ENCODE measurements around the gene SPTLC2. TPM values are rescaled to one million over a fixed set of nuclear protein-coding genes. Genes with fewer than 3 reads are reported as not detected.
A peak's percentile ranks its signal among the peaks of the same experiment; 100 is the strongest.
"Not testable (repeated sequence)": the region's sequence is repeated elsewhere in the genome, so short reads cannot be mapped to it uniquely, and the experiment has no call there.

Gene SPTLC2
- total and polyA plus RNA-seq, 5 donors: 4.8 to 15.8 (median 11.8) TPM

- DNase-seq (no peak), ATAC-seq (no peak)
- H3K9me3 ChIP-seq (ENCODE audit: control insufficient read depth, low read length): no peaks in the 10 kb centered on the region
- peaks cover 5% of the 10 kb centered on the region for H3K4me1 ChIP-seq (ENCODE audit: control insufficient read depth, insufficient read depth, low read length)
- intact Hi-C loops (cut with DNase I): no loop called here
- H3K4me3 ChIP-seq (ENCODE audit: low read length): no peak overlapping the region
- H3K27me3 ChIP-seq (ENCODE audit: control insufficient read depth, insufficient read depth): no peaks in the 10 kb centered on the region
- no peak overlapping the region for H3K27ac ChIP-seq (ENCODE audit: low read length)
- 48% methylated on average over 3 of the region's 3 CpGs for WGBS
Measured at GRCh38 chr14:77605392-77605972, 11.0 kb downstream of the SPTLC2 start.

- no peak overlapping the region for H3K27ac ChIP-seq (ENCODE audit: low read length)
- peak; percentile 38 to 72 for ATAC-seq
- DNase-seq: peak in 2 of 3 donors; percentile 35 to 69
- no peaks in the 10 kb centered on the region for H3K9me3 ChIP-seq (ENCODE audit: control insufficient read depth, low read length)
- no peak overlapping the region for H3K4me3 ChIP-seq (ENCODE audit: low read length)
- peaks cover 5% of the 10 kb centered on the region for H3K4me1 ChIP-seq (ENCODE audit: control insufficient read depth, insufficient read depth, low read length)
- intact Hi-C loops (cut with DNase I): no loop called here
- H3K27me3 ChIP-seq (ENCODE audit: control insufficient read depth, insufficient read depth): no peaks in the 10 kb centered on the region
- WGBS: 35% methylated on average over 8 of the region's 8 CpGs
Measured at GRCh38 chr14:77603654-77604255, 12.7 kb downstream of the SPTLC2 start.

- H3K27me3 ChIP-seq (ENCODE audit: control insufficient read depth, insufficient read depth): no peaks in the 10 kb centered on the region
- intact Hi-C loops (cut with DNase I): no loop called here
- H3K27ac ChIP-seq (ENCODE audit: low read length): no peak overlapping the region
- no peaks in the 10 kb centered on the region for H3K9me3 ChIP-seq (ENCODE audit: control insufficient read depth, low read length)
- ATAC-seq: no peak
- no peak overlapping the region for H3K4me3 ChIP-seq (ENCODE audit: low read length)
- no peak for DNase-seq
- H3K4me1 ChIP-seq (ENCODE audit: control insufficient read depth, insufficient read depth, low read length): peaks cover 5% of the 10 kb centered on the region
- WGBS: 59% methylated on average over 1 of the region's 1 CpG
Measured at GRCh38 chr14:77603031-77603430, 13.4 kb downstream of the SPTLC2 start.

DNA sequence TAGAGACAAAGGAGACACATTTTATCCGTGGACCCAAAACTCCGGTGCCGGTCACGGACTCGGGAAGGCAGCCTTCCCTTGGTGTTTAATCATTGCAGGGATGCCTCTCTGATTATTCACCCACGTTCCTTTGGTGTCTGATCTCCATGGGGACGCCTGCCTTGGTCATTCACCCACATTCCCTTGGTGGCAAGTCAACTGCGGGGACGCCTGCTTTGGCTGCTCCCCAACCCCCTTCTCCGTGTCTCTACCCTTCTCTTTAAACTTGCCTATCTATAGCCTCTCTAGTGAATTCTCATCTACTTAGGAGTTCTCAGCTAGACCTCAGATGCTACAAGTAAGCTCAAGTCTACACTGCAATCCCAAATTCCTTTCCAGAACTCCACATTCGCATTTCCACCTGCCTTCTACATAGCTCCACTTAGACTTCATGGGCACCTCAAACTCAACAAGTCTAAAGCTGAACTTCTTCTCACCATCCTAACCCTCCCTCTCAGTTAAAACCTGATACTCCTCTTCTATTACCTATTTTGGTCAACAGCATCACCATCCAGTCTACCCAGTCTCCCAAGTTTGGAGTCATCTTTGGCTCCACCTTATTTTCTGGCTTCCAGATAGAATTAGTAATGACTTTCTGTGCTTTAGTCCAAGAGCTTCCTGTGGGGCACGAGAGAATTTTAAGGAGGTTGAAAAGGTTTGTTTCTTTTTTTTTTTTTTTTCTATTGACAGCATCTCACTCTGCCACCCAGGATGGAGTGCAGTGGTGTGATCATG lies 14.4 kb downstream of the SPTLC2 start:
- Histone ChIP-seq H3K9me3 (ENCODE audit: control insufficient read depth, low read length) (no peaks in the 10 kb centered on the region), H3K4me3 (ENCODE audit: low read length) (no peak overlapping the region), H3K27me3 (ENCODE audit: control insufficient read depth, insufficient read depth) (no peaks in the 10 kb centered on the region), H3K27ac (ENCODE audit: low read length) (no peak overlapping the region), H3K4me1 (ENCODE audit: control insufficient read depth, insufficient read depth, low read length) (peaks cover 2% of the 10 kb centered on the region)
- WGBS: 94% methylated on average over 12 of the region's 12 CpGs
- intact Hi-C loops (cut with DNase I): no loop called here
- DNase-seq (no peak), ATAC-seq (no peak)

GRCh38 chr14:77599889-77600288 lies 16.5 kb downstream of the SPTLC2 start:
- 30% methylated on average over 3 of the region's 3 CpGs for WGBS
- Histone ChIP-seq H3K27me3 (ENCODE audit: control insufficient read depth, insufficient read depth) (no peaks in the 10 kb centered on the region), H3K27ac (ENCODE audit: low read length) (no peak overlapping the region), H3K9me3 (ENCODE audit: control insufficient read depth, low read length) (no peaks in the 10 kb centered on the region), H3K4me1 (ENCODE audit: control insufficient read depth, insufficient read depth, low read length) (peaks cover 2% of the 10 kb centered on the region), H3K4me3 (ENCODE audit: low read length) (no peak overlapping the region)
- ATAC-seq (peak; percentile 68 to 86), DNase-seq (no peak)
- intact Hi-C loops (cut with DNase I): no loop called here

GRCh38 chr14:77598366-77599070 lies 17.9 kb downstream of the SPTLC2 start:
- intact Hi-C loops (cut with DNase I): no loop called here
- no peak for ATAC-seq

DNA sequence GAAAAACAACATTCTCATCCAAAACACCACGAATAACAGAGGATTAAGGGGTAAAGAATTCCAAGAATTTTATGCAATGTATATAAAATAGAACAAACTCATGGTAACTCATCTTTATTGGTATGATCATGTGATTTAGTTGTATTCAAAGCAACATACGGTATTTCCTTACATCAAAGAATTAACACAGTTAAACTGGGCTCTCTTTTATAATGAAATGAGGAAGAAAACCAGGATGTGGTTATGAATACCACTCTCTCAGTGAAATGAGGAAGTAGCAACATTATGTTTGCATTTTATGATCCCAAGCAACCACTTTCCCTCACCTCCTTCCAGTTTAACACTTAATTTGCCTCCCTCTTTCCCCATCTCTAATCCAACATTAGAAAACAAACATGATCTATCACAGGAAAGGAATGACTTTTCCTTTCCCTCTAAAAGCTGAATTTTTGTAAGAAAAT lies 22.9 kb downstream of the SPTLC2 start:
- intact Hi-C loops (cut with DNase I): no loop called here
- H3K27me3 ChIP-seq (ENCODE audit: control insufficient read depth, insufficient read depth): no peaks in the 10 kb centered on the region
- DNase-seq (no peak), ATAC-seq (peak in 1 of 2 donors; percentile 32)
- H3K9me3 ChIP-seq (ENCODE audit: control insufficient read depth, low read length): no peaks in the 10 kb centered on the region
- no peak overlapping the region for H3K4me3 ChIP-seq (ENCODE audit: low read length)
- WGBS: 51% methylated on average over 2 of the region's 2 CpGs
- H3K27ac ChIP-seq (ENCODE audit: low read length): no peak overlapping the region
- H3K4me1 ChIP-seq (ENCODE audit: control insufficient read depth, insufficient read depth, low read length): no peaks in the 10 kb centered on the region

More at GRCh38 chr14:77598366-77599070, 17.9 kb downstream of the SPTLC2 start:
- WGBS: 63% methylated on average over 4 of the region's 4 CpGs
- Histone ChIP-seq H3K9me3 (ENCODE audit: control insufficient read depth, low read length) (no peaks in the 10 kb centered on the region), H3K27ac (ENCODE audit: low read length) (no peak overlapping the region), H3K4me3 (ENCODE audit: low read length) (no peak overlapping the region), H3K4me1 (ENCODE audit: control insufficient read depth, insufficient read depth, low read length) (no peaks in the 10 kb centered on the region), H3K27me3 (ENCODE audit: control insufficient read depth, insufficient read depth) (no peaks in the 10 kb centered on the region)
- no peak for DNase-seq

- no peak for ATAC-seq
- intact Hi-C loops (cut with DNase I): no loop called here
- H3K4me3 ChIP-seq (ENCODE audit: low read length): no peak overlapping the region
- 72% methylated on average over 6 of the region's 6 CpGs for WGBS
- H3K27ac ChIP-seq (ENCODE audit: low read length): no peak overlapping the region
- DNase-seq: no peak
- no peaks in the 10 kb centered on the region for H3K4me1 ChIP-seq (ENCODE audit: control insufficient read depth, insufficient read depth, low read length)
- no peaks in the 10 kb centered on the region for H3K27me3 ChIP-seq (ENCODE audit: control insufficient read depth, insufficient read depth)
- no peaks in the 10 kb centered on the region for H3K9me3 ChIP-seq (ENCODE audit: control insufficient read depth, low read length)
Measured at GRCh38 chr14:77590845-77591485, 25.5 kb downstream of the SPTLC2 start.

DNA sequence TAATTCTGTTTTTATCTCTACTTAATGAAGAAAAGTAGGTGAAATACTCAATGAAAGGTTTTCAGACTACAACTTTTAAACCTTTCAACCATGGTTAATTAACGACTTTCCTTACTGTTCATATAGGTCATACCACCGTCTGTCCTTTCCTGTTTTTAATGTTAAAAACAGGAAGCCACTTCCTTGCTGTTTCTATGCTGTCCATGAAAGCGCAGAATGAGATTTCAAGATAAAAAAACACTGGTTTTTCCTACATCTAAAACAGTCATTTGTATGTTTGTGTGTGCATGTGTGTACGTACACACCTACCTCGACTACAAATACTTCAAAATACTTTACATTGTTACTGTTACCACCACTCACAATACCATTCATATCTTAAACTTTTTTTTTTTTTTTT lies 27.3 kb downstream of the SPTLC2 start:
- Histone ChIP-seq H3K9me3 (ENCODE audit: control insufficient read depth, low read length) (no peaks in the 10 kb centered on the region), H3K27ac (ENCODE audit: low read length) (no peak overlapping the region), H3K4me3 (ENCODE audit: low read length) (no peak overlapping the region), H3K27me3 (ENCODE audit: control insufficient read depth, insufficient read depth) (no peaks in the 10 kb centered on the region), H3K4me1 (ENCODE audit: control insufficient read depth, insufficient read depth, low read length) (peaks cover 3% of the 10 kb centered on the region)
- 54% methylated on average over 5 of the region's 5 CpGs for WGBS
- DNase-seq (no peak), ATAC-seq (no peak)
- intact Hi-C loops (cut with DNase I): no loop called here

DNA sequence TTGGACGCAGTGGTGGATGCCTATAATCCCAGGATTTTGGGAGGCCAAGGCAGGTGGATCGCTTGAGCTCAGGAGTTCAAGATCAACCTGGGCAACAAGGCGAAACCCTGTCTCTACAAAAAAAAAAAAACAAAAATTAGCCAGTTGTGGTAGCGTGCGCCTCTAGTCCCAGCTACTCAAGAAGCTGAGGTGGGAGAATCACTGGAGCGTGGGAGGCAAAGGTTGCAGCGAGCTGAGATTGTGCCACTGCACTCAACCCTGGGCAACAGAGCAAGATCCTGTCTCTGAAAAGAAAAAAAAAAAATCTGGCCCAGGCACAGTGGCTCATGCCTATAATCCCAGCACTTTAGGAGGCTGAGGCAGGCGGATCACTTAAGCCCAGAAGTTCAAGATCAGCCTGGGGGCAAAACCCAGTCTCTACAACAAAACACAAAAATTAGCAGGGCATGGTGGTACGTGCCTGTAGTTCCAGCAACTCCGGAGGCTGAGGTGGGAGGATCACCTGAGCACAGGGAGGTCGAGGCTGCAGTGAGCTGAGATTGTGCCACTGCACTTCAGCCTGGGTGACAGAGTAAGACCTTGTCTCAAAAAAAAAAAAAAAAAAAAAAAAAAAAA lies 27.9 kb downstream of the SPTLC2 start:
- H3K4me3 ChIP-seq (ENCODE audit: low read length); H3K27me3 ChIP-seq (ENCODE audit: control insufficient read depth, insufficient read depth); H3K9me3 ChIP-seq (ENCODE audit: control insufficient read depth, low read length); H3K27ac ChIP-seq (ENCODE audit: low read length); intact Hi-C loops (cut with DNase I); ATAC-seq; H3K4me1 ChIP-seq (ENCODE audit: control insufficient read depth, insufficient read depth, low read length); DNase-seq: not testable (repeated sequence)
- 82% methylated on average over 11 of the region's 11 CpGs for WGBS
